ENCODE results near the gene CD81. TPM values are rescaled to one million over a fixed set of nuclear protein-coding genes. Genes with fewer than 3 reads are reported as not detected.

CD81 gene
- total and polyA plus RNA-seq, 4 donors = 412 to 708 (median 642) TPM

DNA sequence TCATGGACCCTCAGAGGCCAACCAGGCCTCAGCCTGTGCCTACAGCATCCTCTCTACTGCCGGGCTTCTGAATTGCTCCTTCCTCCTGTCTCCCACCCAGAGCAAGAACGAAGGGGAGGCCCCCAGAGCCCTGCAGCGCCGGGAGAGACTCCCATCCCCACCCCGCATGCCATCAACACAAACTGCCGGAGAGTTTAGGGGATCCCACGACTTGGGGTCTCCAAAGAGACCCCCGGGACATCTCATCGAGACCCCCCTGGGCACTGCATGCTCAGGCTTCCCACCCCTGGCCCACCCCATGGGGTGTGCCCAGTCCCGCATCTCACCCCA, 8.3 kb upstream of the CD81 start:
- DNase-seq (no peak), ATAC-seq (ENCODE audit: insufficient read depth, low FRiP score) (no peak)
- Histone ChIP-seq H3K27me3 (ENCODE audit: control insufficient read depth in 3 of 3, insufficient read depth in 3 of 3, low read length in 2 of 3) (no peaks in the 10 kb centered on the region), H3K27ac (ENCODE audit: low read depth in 1 of 2, low read length in 1 of 2) (no peak overlapping the region), H3K4me3 (no peak overlapping the region), H3K9me3 (ENCODE audit: control insufficient read depth in 4 of 4, insufficient read depth in 3 of 4, low read length in 3 of 4) (no peaks in the 10 kb centered on the region), H3K36me3 (ENCODE audit: control insufficient read depth in 4 of 4, insufficient read depth in 4 of 4, low read length in 4 of 4) (no peaks in the 10 kb centered on the region), H3K9ac (ENCODE audit: insufficient read depth in 1 of 2, low read length in 2 of 2) (no peak overlapping the region), H3K4me1 (ENCODE audit: control insufficient read depth in 5 of 5, insufficient read depth in 5 of 5, low read length in 5 of 5) (peaks cover 0 to 25% (median 7%) of the 10 kb centered on the region in 5 donors)
- TF ChIP-seq, protein P1, sequence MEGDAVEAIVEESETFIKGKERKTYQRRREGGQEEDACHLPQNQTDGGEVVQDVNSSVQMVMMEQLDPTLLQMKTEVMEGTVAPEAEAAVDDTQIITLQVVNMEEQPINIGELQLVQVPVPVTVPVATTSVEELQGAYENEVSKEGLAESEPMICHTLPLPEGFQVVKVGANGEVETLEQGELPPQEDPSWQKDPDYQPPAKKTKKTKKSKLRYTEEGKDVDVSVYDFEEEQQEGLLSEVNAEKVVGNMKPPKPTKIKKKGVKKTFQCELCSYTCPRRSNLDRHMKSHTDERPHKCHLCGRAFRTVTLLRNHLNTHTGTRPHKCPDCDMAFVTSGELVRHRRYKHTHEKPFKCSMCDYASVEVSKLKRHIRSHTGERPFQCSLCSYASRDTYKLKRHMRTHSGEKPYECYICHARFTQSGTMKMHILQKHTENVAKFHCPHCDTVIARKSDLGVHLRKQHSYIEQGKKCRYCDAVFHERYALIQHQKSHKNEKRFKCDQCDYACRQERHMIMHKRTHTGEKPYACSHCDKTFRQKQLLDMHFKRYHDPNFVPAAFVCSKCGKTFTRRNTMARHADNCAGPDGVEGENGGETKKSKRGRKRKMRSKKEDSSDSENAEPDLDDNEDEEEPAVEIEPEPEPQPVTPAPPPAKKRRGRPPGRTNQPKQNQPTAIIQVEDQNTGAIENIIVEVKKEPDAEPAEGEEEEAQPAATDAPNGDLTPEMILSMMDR (IDR thresholded peaks at IDR 0.05; ENCODE audit: control extremely low read depth, extremely low read depth) = no peak
- 80 to 93% methylated on average over 10 of the region's 10 CpGs for WGBS, 2 donors

DNA sequence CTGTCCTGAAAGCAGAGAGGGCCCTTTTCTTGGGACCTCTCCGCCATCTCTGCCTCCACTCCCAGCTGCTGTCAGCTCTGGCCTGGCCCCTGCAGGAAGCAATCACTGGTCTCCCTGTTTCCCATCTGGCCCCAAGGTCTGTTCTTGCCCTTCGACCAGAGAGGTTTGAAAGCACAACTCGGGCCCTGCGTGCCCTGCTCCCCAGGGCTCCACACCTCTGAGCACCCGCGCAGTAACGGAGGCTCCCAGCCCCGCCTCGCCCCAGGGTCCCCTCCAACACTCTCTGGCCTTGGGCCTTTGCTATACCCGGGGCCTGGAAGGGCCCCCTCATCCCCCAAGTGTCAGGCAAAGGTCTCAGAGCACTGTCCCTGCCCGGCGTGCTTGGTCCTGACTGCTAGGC, 7.8 kb upstream of the CD81 start:
- no peak for ATAC-seq (ENCODE audit: insufficient read depth, low FRiP score)
- no peak for DNase-seq
- H3K9ac ChIP-seq (ENCODE audit: insufficient read depth in 1 of 2, low read length in 2 of 2) = no peak overlapping the region
- peaks cover 0 to 25% (median 7%) of the 10 kb centered on the region in 5 donors for H3K4me1 ChIP-seq (ENCODE audit: control insufficient read depth in 5 of 5, insufficient read depth in 5 of 5, low read length in 5 of 5)
- 86 to 95% methylated on average over 12 of the region's 12 CpGs for WGBS, 2 donors
- no peaks in the 10 kb centered on the region for H3K36me3 ChIP-seq (ENCODE audit: control insufficient read depth in 4 of 4, insufficient read depth in 4 of 4, low read length in 4 of 4)
- no peaks in the 10 kb centered on the region for H3K27me3 ChIP-seq (ENCODE audit: control insufficient read depth in 3 of 3, insufficient read depth in 3 of 3, low read length in 2 of 3)
- no peaks in the 10 kb centered on the region for H3K9me3 ChIP-seq (ENCODE audit: control insufficient read depth in 4 of 4, insufficient read depth in 3 of 4, low read length in 3 of 4)
- H3K4me3 ChIP-seq = no peak overlapping the region
- no peak overlapping the region for H3K27ac ChIP-seq (ENCODE audit: low read depth in 1 of 2, low read length in 1 of 2)
- TF ChIP-seq, protein P1 (IDR thresholded peaks at IDR 0.05; ENCODE audit: control extremely low read depth, extremely low read depth) = no peak

DNA sequence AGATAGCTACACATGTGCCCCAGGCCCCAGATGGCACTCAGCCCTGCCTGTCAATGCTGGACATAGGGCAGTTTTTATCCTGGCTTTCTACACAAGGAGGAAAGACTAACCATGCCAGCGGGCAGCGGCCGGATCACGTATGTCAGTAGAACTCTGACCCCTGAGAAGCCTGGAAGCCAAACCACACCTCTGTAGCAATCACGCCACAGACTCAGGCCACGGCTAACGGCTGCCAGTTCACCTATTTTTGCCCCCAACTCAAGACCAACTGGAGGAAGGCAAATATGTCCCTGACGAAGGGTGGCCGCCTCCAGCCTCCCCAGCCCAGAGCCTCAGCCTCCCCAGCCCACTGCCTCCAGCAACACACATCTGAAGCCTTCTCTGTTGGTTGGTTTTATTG, 7.2 kb upstream of the CD81 start:
- no peaks in the 10 kb centered on the region for H3K27me3 ChIP-seq (ENCODE audit: control insufficient read depth in 3 of 3, insufficient read depth in 3 of 3, low read length in 2 of 3)
- no peak overlapping the region for H3K27ac ChIP-seq (ENCODE audit: low read depth in 1 of 2, low read length in 1 of 2)
- H3K4me3 ChIP-seq = no peak overlapping the region
- H3K9me3 ChIP-seq (ENCODE audit: control insufficient read depth in 4 of 4, insufficient read depth in 3 of 4, low read length in 3 of 4) = no peaks in the 10 kb centered on the region
- H3K4me1 ChIP-seq (ENCODE audit: control insufficient read depth in 5 of 5, insufficient read depth in 5 of 5, low read length in 5 of 5) = peaks cover 0 to 25% (median 7%) of the 10 kb centered on the region in 5 donors
- no peak overlapping the region for H3K9ac ChIP-seq (ENCODE audit: insufficient read depth in 1 of 2, low read length in 2 of 2)
- no peak for DNase-seq
- no peaks in the 10 kb centered on the region for H3K36me3 ChIP-seq (ENCODE audit: control insufficient read depth in 4 of 4, insufficient read depth in 4 of 4, low read length in 4 of 4)
- WGBS, 2 donors = 65 to 88% methylated on average over 9 of the region's 9 CpGs
- TF ChIP-seq, protein P1 (IDR thresholded peaks at IDR 0.05; ENCODE audit: control extremely low read depth, extremely low read depth) = no peak
- no peak for ATAC-seq (ENCODE audit: insufficient read depth, low FRiP score)

Measured in lung (tissue), 12 donors.